PC-9 (cell line): ENCODE measurements around the gene AOC1. TPM values are rescaled to one million over a fixed set of nuclear protein-coding genes. Genes with fewer than 3 reads are reported as not detected.
"Not testable (repeated sequence)": the region's sequence is repeated elsewhere in the genome, so short reads cannot be mapped to it uniquely, and the experiment has no call there.

Experiments used
- BruUV-seq: library from RNA; stranded (reverse); fragments of 400-500 nt; replicated peaks from 2 replicates; lab custom pipeline; 2021; lab: Mats Ljungman, UMichigan
- CTCF ChIA-PET: fragments of 300-600 bp; sonication (Branson Sonifier 250); formaldehyde crosslinking; loops from one replicate; lab custom pipeline; 2022; ENCODE audit warnings: antibody characterized with exemption; lab: Charles Lee
- POLR2A ChIA-PET: fragments of 300-600 bp; sonication (Branson Sonifier 250); formaldehyde crosslinking; loops from one replicate; lab custom pipeline; 2022; ENCODE audit warnings: antibody characterized with exemption; ENCODE audit not compliant: unreplicated experiment; lab: Charles Lee
- DNase-seq, 2 experiments: peaks; one replicate each; pipeline versions ENCODE4 v3.0.0 to v3.0.0-alpha.2; 2015 to 2022; ENCODE audit warnings: mixed read lengths in 1 of 2
- H2AFZ ChIP-seq: fragments of 200-600 bp; sonication (generic); 2 replicates; pipeline ENCODE4 v1.8.1; 2017; ENCODE audit warnings: antibody characterized with exemption
- H3F3A ChIP-seq: fragments of 200-600 bp; sonication (generic); 2 replicates; pipeline ENCODE4 v1.8.1; 2017; ENCODE audit warnings: antibody characterized with exemption, mild to moderate bottlenecking, low read depth; ENCODE audit not compliant: insufficient read depth
- H3K27ac ChIP-seq: fragments of 200-600 bp; sonication (generic); 2 replicates; pipeline ENCODE4 v1.6.1; 2016; ENCODE audit warnings: mixed run types
- H3K27me3 ChIP-seq: fragments of 200-600 bp; sonication (generic); 2 replicates; pipeline ENCODE4 v1.6.1; 2016; ENCODE audit warnings: low read depth, mixed run types; ENCODE audit not compliant: insufficient read depth
- H3K36me3 ChIP-seq: fragments of 200-600 bp; sonication (generic); 2 replicates; pipeline ENCODE4 v1.6.1; 2016; ENCODE audit warnings: low read depth, mixed run types
- H3K4me1 ChIP-seq: fragments of 200-600 bp; sonication (generic); replicated peaks from 2 replicates; pipeline ENCODE4 v1.6.1; 2016; ENCODE audit warnings: mixed run types; ENCODE audit not compliant: insufficient read depth
- H3K4me2 ChIP-seq: fragments of 200-600 bp; sonication (generic); 2 replicates; pipeline ENCODE4 v1.6.1; 2017; ENCODE audit warnings: mixed run types
- H3K4me3 ChIP-seq: fragments of 200-600 bp; sonication (generic); 2 replicates; pipeline ENCODE4 v1.6.1; 2016; ENCODE audit warnings: mixed run types
- H3K79me2 ChIP-seq: fragments of 200-600 bp; sonication (generic); 2 replicates; pipeline ENCODE4 v1.6.1; 2017; ENCODE audit warnings: low read depth, mixed run types
- H3K9me2 ChIP-seq: fragments of 200-600 bp; sonication (generic); 2 replicates; pipeline ENCODE4 v1.8.1; 2017; ENCODE audit warnings: mild to moderate bottlenecking; ENCODE audit not compliant: insufficient read depth
- H3K9me3 ChIP-seq: fragments of 200-600 bp; sonication (generic); 2 replicates; pipeline ENCODE4 v1.8.1; 2016; ENCODE audit warnings: low read depth; ENCODE audit not compliant: insufficient read depth
- H4K20me1 ChIP-seq: fragments of 200-600 bp; sonication (generic); 2 replicates; pipeline ENCODE4 v1.8.1; 2017; ENCODE audit not compliant: insufficient read depth
- CTCF ChIP-seq: fragments of 200-600 bp; sonication (generic); conservative IDR thresholded peaks from 2 replicates; pipeline ENCODE4 v1.6.1; 2017; ENCODE audit warnings: mixed run types, antibody characterized with exemption, mild to moderate bottlenecking, moderate library complexity
- EZH2 ChIP-seq: fragments of 200-600 bp; sonication (generic); IDR thresholded peaks from 2 replicates; pipeline ENCODE4 v1.8.0; 2017; ENCODE audit warnings: antibody characterized with exemption, low read depth
- intact Hi-C: fragments of 100-400 bp; cut with micrococcal nuclease; formaldehyde crosslinking; loops from one replicate; pipeline ENCODE4 v1.10.0; 2022; ENCODE audit not compliant: unreplicated experiment
- total RNA-seq: library from RNA; stranded (reverse); gene quantifications from 2 replicates; pipeline ENCODE4 v1.2.3, GENCODE V29; 2021

The AOC1 gene
- total RNA-seq, 1 experiment from 2014 or later: 11.4 TPM

DNA sequence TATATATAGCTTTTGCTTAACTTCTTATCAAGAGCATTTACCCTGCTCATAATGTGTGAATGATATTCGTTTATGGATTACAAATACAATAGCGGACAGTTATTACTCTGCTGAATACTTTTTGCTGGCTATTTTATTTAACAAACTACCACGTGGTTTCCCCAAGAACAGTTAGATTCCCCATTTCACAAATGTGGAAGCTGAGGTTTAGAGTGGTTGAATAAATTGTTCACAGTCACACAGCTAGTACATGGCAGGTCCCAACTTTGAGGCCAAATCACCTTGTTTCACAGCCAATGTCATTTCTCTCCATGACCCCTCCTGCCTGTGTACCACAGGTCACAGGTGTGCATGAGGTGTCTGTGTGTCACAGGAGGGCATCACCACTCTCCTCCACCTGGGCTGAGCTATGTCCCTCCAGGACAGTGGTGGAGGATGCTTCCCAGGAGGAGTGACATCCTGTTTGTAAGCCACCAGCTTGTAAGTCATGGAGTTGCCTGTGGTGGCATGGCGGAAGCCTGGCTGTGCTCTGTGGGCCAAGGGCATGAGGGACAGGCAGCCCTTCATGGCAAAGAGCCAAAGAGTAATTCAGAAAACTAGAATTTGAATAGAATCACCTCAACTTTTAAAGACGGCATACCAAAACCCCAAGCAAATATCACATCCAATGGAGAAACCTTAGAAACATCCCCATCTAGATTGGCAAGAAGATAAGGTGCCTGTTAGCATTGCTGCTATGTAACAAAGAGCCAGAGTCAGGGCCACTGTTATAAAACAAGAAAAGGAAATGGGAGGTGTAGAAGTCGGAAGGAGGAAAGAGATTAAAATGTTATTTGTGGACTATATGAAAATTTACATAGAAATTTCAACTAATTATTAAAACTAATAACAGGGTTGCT is 51.9 kb downstream of the AOC1 start:
- POLR2A ChIA-PET: interaction anchor here (0.6 to 0.7 kb wide), 2 partner anchors 40 to 211 kb away, joined by 5 read pairs; no protein-coding TSS in a partner anchor
- Histone ChIP-seq H3K9me2 (no peaks in the 10 kb centered on the region), H3K36me3 (no peaks in the 10 kb centered on the region), H3K79me2 (no peaks in the 10 kb centered on the region), H3K27ac (no peak overlapping the region), H4K20me1 (no peaks in the 10 kb centered on the region), H3K9me3 (no peaks in the 10 kb centered on the region), H3K4me2 (no peak overlapping the region), H3F3A (no peaks in the 10 kb centered on the region), H2AFZ (no peak overlapping the region), H3K4me3 (no peak overlapping the region), H3K27me3 (peaks cover 57% of the 10 kb centered on the region), H3K4me1 (no peaks in the 10 kb centered on the region)
- no peak for DNase-seq
- no TSS peak for BruUV-seq
- CTCF ChIA-PET: interaction anchor here (0.5 kb wide), 1 partner anchor 205 kb away, joined by 3 read pairs; no protein-coding TSS in a partner anchor
- intact Hi-C loops: loop anchor here (5.0 kb wide), 2 partner anchors 38 to 123 kb away; partner anchors contain the start of gene ABCB8
- TF ChIP-seq CTCF (no peak), EZH2 (no peak)

GRCh38 chr7:150908173-150908572 is 55.9 kb downstream of the AOC1 start:
- no peaks in the 10 kb centered on the region for H3K9me3 ChIP-seq
- POLR2A ChIA-PET: no interaction called here
- intact Hi-C loops: no loop called here
- TF ChIP-seq EZH2 (no peak), CTCF (no peak)
- no peaks in the 10 kb centered on the region for H3K4me1 ChIP-seq
- no peak overlapping the region for H2AFZ ChIP-seq
- no peaks in the 10 kb centered on the region for H3K9me2 ChIP-seq
- H3K4me2 ChIP-seq: no peak overlapping the region
- no peaks in the 10 kb centered on the region for H3F3A ChIP-seq
- no peaks in the 10 kb centered on the region for H3K79me2 ChIP-seq
- H3K27me3 ChIP-seq: peaks cover 75% of the 10 kb centered on the region
- DNase-seq: no peak
- no peaks in the 10 kb centered on the region for H3K36me3 ChIP-seq
- CTCF ChIA-PET: interaction anchor here (0.7 kb wide), 1 partner anchor 102 kb away, joined by 3 read pairs; no protein-coding TSS in a partner anchor
- H3K27ac ChIP-seq: no peak overlapping the region
- H3K4me3 ChIP-seq: no peak overlapping the region
- no TSS peak for BruUV-seq
- H4K20me1 ChIP-seq: no peaks in the 10 kb centered on the region

- H2AFZ ChIP-seq: no peak overlapping the region
- H3K4me2 ChIP-seq: no peak overlapping the region
- no peak overlapping the region for H3K27ac ChIP-seq
- H3K9me2 ChIP-seq: no peaks in the 10 kb centered on the region
- ChIA-PET CTCF (interaction anchor here (0.6 kb wide), 1 partner anchor 16 kb away, joined by 3 read pairs; no protein-coding TSS in a partner anchor), POLR2A (interaction anchor here (0.7 kb wide), 1 partner anchor 78 kb away, joined by 14 read pairs; no protein-coding TSS in a partner anchor)
- H3F3A ChIP-seq: no peaks in the 10 kb centered on the region
- peaks cover 76% of the 10 kb centered on the region for H3K27me3 ChIP-seq
- no peak overlapping the region for H3K4me3 ChIP-seq
- no TSS peak for BruUV-seq
- no peak for DNase-seq
- no peaks in the 10 kb centered on the region for H3K4me1 ChIP-seq
- H4K20me1 ChIP-seq: no peaks in the 10 kb centered on the region
- H3K79me2 ChIP-seq: no peaks in the 10 kb centered on the region
- TF ChIP-seq CTCF (no peak), EZH2 (no peak)
- H3K36me3 ChIP-seq: no peaks in the 10 kb centered on the region
- intact Hi-C loops: no loop called here
- H3K9me3 ChIP-seq: no peaks in the 10 kb centered on the region
Measured at GRCh38 chr7:150909200-150909995, 57.1 kb downstream of the AOC1 start.

DNA sequence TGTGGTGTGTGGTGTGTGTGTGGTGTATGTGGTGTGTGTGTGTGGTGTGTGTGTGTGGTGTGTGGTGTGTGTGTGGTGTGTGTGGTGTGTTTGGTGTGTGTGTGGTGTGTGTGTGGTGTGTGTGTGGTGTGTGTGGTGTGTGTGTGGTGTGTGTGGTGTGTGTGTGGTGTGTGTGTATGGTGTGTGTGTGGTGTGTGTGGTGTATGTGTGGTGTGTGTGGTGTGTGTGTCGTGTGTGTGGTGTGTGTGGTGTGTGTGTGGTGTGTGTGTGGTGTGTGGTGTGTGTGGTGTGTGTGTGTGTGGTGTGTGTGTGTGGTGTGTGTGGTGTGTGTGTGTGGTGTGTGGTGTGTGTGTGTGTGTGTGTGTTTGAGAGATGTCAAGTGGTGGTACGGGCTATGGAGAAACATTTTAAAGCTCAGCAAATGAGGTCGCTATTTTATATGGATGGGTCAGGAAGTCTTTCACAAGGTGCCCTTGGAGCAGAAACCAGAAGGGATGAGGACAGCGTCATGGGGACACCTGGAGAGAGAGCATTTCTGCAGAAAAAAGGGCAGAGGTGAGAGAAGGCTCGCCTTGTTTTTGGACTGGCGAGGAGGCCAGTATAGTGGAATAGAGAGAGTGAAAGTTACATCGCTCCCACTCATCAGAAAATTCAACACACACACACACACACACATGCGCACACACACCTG is 58.1 kb downstream of the AOC1 start:
- POLR2A ChIA-PET, H3K9me3 ChIP-seq, H3K27ac ChIP-seq, H3K36me3 ChIP-seq, H3K4me1 ChIP-seq, H2AFZ ChIP-seq, H3F3A ChIP-seq, intact Hi-C loops, H3K79me2 ChIP-seq, DNase-seq, H3K9me2 ChIP-seq, H3K4me2 ChIP-seq, H3K4me3 ChIP-seq, BruUV-seq, H4K20me1 ChIP-seq: not testable (repeated sequence)
- CTCF ChIA-PET: interaction anchor here (0.6 kb wide), 1 partner anchor 86 kb away, joined by 3 read pairs; no protein-coding TSS in a partner anchor
- peaks cover 76% of the 10 kb centered on the region for H3K27me3 ChIP-seq
